Neural cell (in vitro differentiated cells): Measurements from ENCODE around the gene TTC22. TPM values are rescaled to one million over a fixed set of nuclear protein-coding genes. Genes with fewer than 3 reads are reported as not detected.

ENCODE experiments used
- H2AFZ ChIP-seq: fragments of 200-600, 300-800 bp; sonication (generic), shearing (Covaris generic); 2 replicates; pipeline ENCODE4 v1.6.0; 2014; ENCODE audit warnings: low read depth, mild to moderate bottlenecking, antibody characterized with exemption, low read length, moderate library complexity
- H3F3A ChIP-seq: fragments of 200-600 bp; shearing (Covaris generic); 2 replicates; pipeline ENCODE4 v1.6.1; 2016; ENCODE audit warnings: mild to moderate bottlenecking, moderate library complexity, mixed read lengths, antibody characterized with exemption, low read length; ENCODE audit not compliant: insufficient read depth, poor library complexity, severe bottlenecking
- H3K27ac ChIP-seq: fragments of 200-600, 300-800 bp; sonication (generic), shearing (Covaris generic); 2 replicates; pipeline ENCODE4 v1.5.1; 2014; ENCODE audit warnings: mild to moderate bottlenecking, low read length, moderate library complexity
- H3K27me3 ChIP-seq: fragments of 300-800, 200-600 bp; sonication (generic), shearing (Covaris generic); 2 replicates; pipeline ENCODE4 v1.6.0; 2014; ENCODE audit warnings: mild to moderate bottlenecking, low read depth, low read length, moderate library complexity; ENCODE audit not compliant: insufficient read depth
- H3K36me3 ChIP-seq: fragments of 300-800, 200-600 bp; sonication (generic), shearing (Covaris generic); 2 replicates; pipeline ENCODE4 v1.5.1; 2014; ENCODE audit warnings: mild to moderate bottlenecking, antibody characterized with exemption, low read length, moderate library complexity; ENCODE audit not compliant: insufficient read depth
- H3K4me2 ChIP-seq: fragments of 300-800, 200-600 bp; sonication (generic), shearing (Covaris generic); 2 replicates; pipeline ENCODE4 v1.6.0; 2014; ENCODE audit warnings: mild to moderate bottlenecking, low read length
- H3K4me3 ChIP-seq: fragments of 300-800, 200-600 bp; sonication (generic), shearing (Covaris generic); 2 replicates; pipeline ENCODE4 v1.5.1; 2014; ENCODE audit warnings: mild to moderate bottlenecking, low read length, moderate library complexity
- H3K79me2 ChIP-seq: fragments of 200-600 bp; shearing (Covaris generic); replicated peaks from 2 replicates; pipeline ENCODE4 v1.6.0; 2014; ENCODE audit warnings: mild to moderate bottlenecking, low read length, moderate library complexity; ENCODE audit not compliant: insufficient read depth
- H3K9ac ChIP-seq: fragments of 300-800, 200-600 bp; sonication (generic), shearing (Covaris generic); 2 replicates; pipeline ENCODE4 v1.6.1; 2016; ENCODE audit warnings: mild to moderate bottlenecking, low read length, mixed read lengths
- H3K9me2 ChIP-seq: fragments of 200-600 bp; shearing (Covaris generic); 2 replicates; pipeline ENCODE4 v1.6.1; 2016; ENCODE audit warnings: mild to moderate bottlenecking, low read length, mixed read lengths; ENCODE audit not compliant: insufficient read depth
- H3K9me3 ChIP-seq: fragments of 200-600, 300-800 bp; sonication (generic), shearing (Covaris generic); 2 replicates; pipeline ENCODE4 v1.6.1; 2016; ENCODE audit warnings: mild to moderate bottlenecking, mixed run types, low read length, moderate library complexity, mixed read lengths
- H4K20me1 ChIP-seq: fragments of 200-600 bp; shearing (Covaris generic); 2 replicates; pipeline ENCODE4 v1.6.1; 2016; ENCODE audit warnings: mild to moderate bottlenecking, mixed run types; ENCODE audit not compliant: insufficient read depth
- CTCF ChIP-seq: fragments of 450-650 bp; IDR thresholded peaks from 2 replicates; pipeline ENCODE4 v1.5.1; 2014; ENCODE audit warnings: antibody characterized with exemption, mild to moderate bottlenecking, moderate library complexity; ENCODE audit not compliant: poor library complexity, severe bottlenecking
- EP300 ChIP-seq: fragments of 450-650 bp; conservative IDR thresholded peaks from 2 replicates; pipeline ENCODE4 v1.6.1; 2014; ENCODE audit warnings: antibody characterized with exemption, mild to moderate bottlenecking, moderate library complexity; ENCODE audit not compliant: poor library complexity, severe bottlenecking
- EZH2 ChIP-seq: fragments of 200-600, 300-800 bp; shearing (Covaris generic), sonication (generic); IDR thresholded peaks from 2 replicates; pipeline ENCODE4 v1.6.1; 2014; ENCODE audit warnings: antibody characterized with exemption, low read length, borderline replicate concordance, mild to moderate bottlenecking; ENCODE audit not compliant: insufficient read depth, poor library complexity, severe bottlenecking
- MXI1 ChIP-seq: fragments of 450-650 bp; conservative IDR thresholded peaks from 2 replicates; pipeline ENCODE4 v1.6.1; 2014; ENCODE audit warnings: antibody characterized with exemption, mild to moderate bottlenecking; ENCODE audit not compliant: poor library complexity, severe bottlenecking
- POLR2AphosphoS5 ChIP-seq: IDR thresholded peaks from 2 replicates; pipeline ENCODE4 v1.6.1; 2012
- RAD21 ChIP-seq: fragments of 450-650 bp; conservative IDR thresholded peaks from 2 replicates; pipeline ENCODE4 v1.6.1; 2014; ENCODE audit warnings: antibody characterized with exemption, mild to moderate bottlenecking, moderate library complexity
- REST ChIP-seq: IDR thresholded peaks from 2 replicates; pipeline ENCODE4 v1.6.1; 2012; ENCODE audit warnings: borderline replicate concordance
- SMC3 ChIP-seq: fragments of 450-650 bp; conservative IDR thresholded peaks from 2 replicates; pipeline ENCODE4 v1.6.1; 2014; ENCODE audit warnings: antibody characterized with exemption, mild to moderate bottlenecking, moderate library complexity; ENCODE audit not compliant: poor library complexity
- TAF1 ChIP-seq: IDR thresholded peaks from 2 replicates; pipeline ENCODE4 v1.6.1; 2012; ENCODE audit warnings: low read depth
- polyA plus RNA-seq: library from polyadenylated mRNA; depleted of rRNA; stranded (reverse); fragments of >200 nt; gene quantifications from 2 replicates; pipeline ENCODE4 v1.2.3, GENCODE V29; 2014

TTC22 gene
- polyA plus RNA-seq, 1 donor from 2014 or later, result not detected

DNA sequence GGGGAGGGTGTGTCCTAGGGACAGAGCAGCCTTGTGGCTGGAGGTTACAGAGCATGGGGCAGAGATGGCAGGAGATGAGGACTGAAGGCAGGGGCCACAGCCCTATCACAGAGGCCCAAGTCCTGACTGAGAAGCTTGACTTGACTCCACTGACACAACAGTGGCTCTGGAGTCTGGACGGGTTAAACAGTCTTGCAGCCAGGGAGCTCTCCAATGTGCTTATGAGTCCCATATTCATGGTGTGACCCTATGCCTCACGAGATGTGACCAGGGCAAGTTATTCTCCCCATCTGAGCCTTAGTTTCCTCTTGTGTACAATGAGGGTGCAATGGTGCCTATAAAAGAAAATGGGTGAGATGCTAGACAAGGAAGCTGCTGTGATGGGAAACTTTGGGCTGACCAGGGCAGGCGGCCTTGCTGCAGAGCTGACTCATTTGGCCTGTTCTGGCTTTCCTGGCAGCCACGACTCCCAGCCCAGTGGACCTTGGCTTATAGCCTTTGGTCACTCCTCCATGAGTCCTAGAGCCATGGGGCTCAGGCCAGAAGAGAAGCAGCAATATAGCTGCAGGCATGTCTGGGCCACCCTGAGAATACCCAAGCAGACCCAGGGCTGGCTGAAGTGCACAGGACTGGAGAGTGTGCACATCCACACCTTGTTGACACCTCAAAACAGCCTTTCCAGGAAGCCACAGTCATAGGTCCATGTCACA, 2.8 kb upstream of the TTC22 start:
- no peak overlapping the region for H3K27ac ChIP-seq
- no peaks in the 10 kb centered on the region for H3K9me2 ChIP-seq
- no peak overlapping the region for H3K4me3 ChIP-seq
- H3K27me3 ChIP-seq, result no peaks in the 10 kb centered on the region
- no peak overlapping the region for H3K9ac ChIP-seq
- H3K79me2 ChIP-seq, result no peaks in the 10 kb centered on the region
- no peak overlapping the region for H2AFZ ChIP-seq
- TF ChIP-seq MXI1 (no peak), EZH2 (no peak), EP300 (no peak), CTCF (no peak), REST (no peak), SMC3 (no peak), TAF1 (no peak)
- no peaks in the 10 kb centered on the region for H3K9me3 ChIP-seq
- no peak overlapping the region for H3K4me2 ChIP-seq
- H4K20me1 ChIP-seq, result no peaks in the 10 kb centered on the region
- no peaks in the 10 kb centered on the region for H3F3A ChIP-seq
- no peaks in the 10 kb centered on the region for H3K36me3 ChIP-seq

- H3K9me2 ChIP-seq, result no peaks in the 10 kb centered on the region
- no peak overlapping the region for H3K27ac ChIP-seq
- H3K9me3 ChIP-seq, result no peaks in the 10 kb centered on the region
- H3K27me3 ChIP-seq, result no peaks in the 10 kb centered on the region
- no peak overlapping the region for H3K4me2 ChIP-seq
- H3F3A ChIP-seq, result no peaks in the 10 kb centered on the region
- H3K36me3 ChIP-seq, result no peaks in the 10 kb centered on the region
- H3K4me3 ChIP-seq, result no peak overlapping the region
- no peaks in the 10 kb centered on the region for H4K20me1 ChIP-seq
- no peak overlapping the region for H2AFZ ChIP-seq
- no peak overlapping the region for H3K9ac ChIP-seq
- TF ChIP-seq REST (no peak), CTCF (no peak), MXI1 (no peak), EP300 (no peak), TAF1 (no peak), EZH2 (no peak), SMC3 (no peak), POLR2AphosphoS5 (no peak), RAD21 (no peak)
- H3K79me2 ChIP-seq, result no peaks in the 10 kb centered on the region
Observed at GRCh38 chr1:54800041-54800898, 853 bp downstream of the TTC22 start.
